ENCODE measurements around the gene POP4.

- TF ChIP-seq CTCF (IDR thresholded peaks at IDR 0.05), result no peak
- no peak for TF ChIP-seq POLR2A (IDR thresholded peaks at IDR 0.05)
Measured at GRCh38 chr19:29645491-29645867, 39.4 kb downstream of the POP4 start.

Data from uterus (tissue), 2 donors.